HepG2 (cell line): ENCODE results near the gene ALCAM. TPM values are rescaled to one million over a fixed set of nuclear protein-coding genes. Genes with fewer than 3 reads are reported as not detected.

Source experiments
- ATAC-seq: fragments of 200-7000 bp; cut with Tn5 transposase; 3 replicates; pipeline ENCODE4 v1.9.1; 2020; ENCODE audit warnings: mild to moderate bottlenecking, moderate library complexity
- BruUV-seq: library from RNA; stranded (reverse); fragments of 400-500 nt; replicated peaks from 2 replicates; lab custom pipeline; 2021; lab: Mats Ljungman, UMichigan
- CTCF ChIA-PET: fragments of 300-600 bp; formaldehyde crosslinking; extraction: SDS; loops from one replicate; lab custom pipeline; 2021; ENCODE audit warnings: low total read pairs, inconsistent platforms, low intra/inter-chr PET ratio; lab: Yijun Ruan, JAX
- POLR2A ChIA-PET: fragments of 350-600 bp; sonication (Branson Sonifier 250); formaldehyde crosslinking; loops from one replicate; lab custom pipeline; 2020; ENCODE audit warnings: antibody characterized with exemption, inconsistent platforms; lab: Yijun Ruan, JAX
- DNase-seq: peaks from one replicate; pipeline ENCODE4 v3.0.0-alpha.2; 2015; ENCODE audit warnings: low spot score
- FAIRE-seq: peaks from 3 replicates; lab custom pipeline; 2011; peaks lifted over from hg19 to GRCh38; lab: Jason Lieb, UNC
- H2AFZ ChIP-seq: one replicate; pipeline ENCODE4 v1.6.1; 2011; ENCODE audit warnings: low read length, inconsistent platforms
- H3K27ac ChIP-seq: fragments of 300-600 bp; 3 replicates; pipeline ENCODE4 v1.8.0; 2011; ENCODE audit warnings: mixed run types, mild to moderate bottlenecking, mixed read lengths, low read length, inconsistent platforms; ENCODE audit not compliant: insufficient read depth; ENCODE audit errors: extremely low read length
- H3K27me3 ChIP-seq, 2 experiments: fragments of 200-600 bp in 1 of 2; 2 replicates in 1 of 2; 3 replicates in 1 of 2; pipeline versions ENCODE4 v1.6.0 to v1.8.0; 2011; ENCODE audit warnings: low read length in 2 of 2, mild to moderate bottlenecking in 2 of 2, moderate library complexity in 2 of 2, inconsistent platforms in 1 of 2; ENCODE audit not compliant: insufficient read depth in 2 of 2, control insufficient read depth in 1 of 2
- H3K36me3 ChIP-seq, 2 experiments: fragments of 200-600 bp in 1 of 2; replicated peaks in 1 of 2; 2 replicates in 1 of 2; 3 replicates in 1 of 2; pipeline versions ENCODE4 v1.5.1 to v1.8.0; 2011; ENCODE audit warnings: low read length in 2 of 2, inconsistent platforms in 1 of 2; ENCODE audit not compliant: insufficient read depth in 2 of 2, control insufficient read depth in 1 of 2
- H3K4me1 ChIP-seq: 2 replicates; pipeline ENCODE4 v1.5.1; 2012; ENCODE audit warnings: low read length, inconsistent platforms; ENCODE audit not compliant: insufficient read depth
- H3K4me2 ChIP-seq: 2 replicates; pipeline ENCODE4 v1.6.0; 2011; ENCODE audit warnings: low read depth, low read length, inconsistent platforms
- H3K4me3 ChIP-seq, 3 experiments: fragments of 200-600 bp in 1 of 3; sonication (generic), shearing (Covaris generic) in 1 of 3; replicated peaks in 1 of 3; 2 replicates each; pipeline ENCODE4 v1.5.1; 2011 to 2016; ENCODE audit warnings: low read length in 3 of 3, inconsistent platforms in 2 of 3, low read depth in 2 of 3, mild to moderate bottlenecking in 2 of 3, control low read depth in 1 of 3, mixed read lengths in 1 of 3; ENCODE audit not compliant: insufficient read depth in 1 of 3
- H3K79me2 ChIP-seq: one replicate; pipeline ENCODE4 v1.6.1; 2011; ENCODE audit warnings: low read length, inconsistent platforms; ENCODE audit not compliant: insufficient read depth
- H3K9ac ChIP-seq: 2 replicates; pipeline ENCODE4 v1.6.0; 2011; ENCODE audit warnings: mild to moderate bottlenecking, low read depth, low read length, inconsistent platforms; ENCODE audit not compliant: insufficient read depth
- H3K9me3 ChIP-seq: 2 replicates; pipeline ENCODE4 v1.5.1; 2012; ENCODE audit warnings: mild to moderate bottlenecking, low read length
- H4K20me1 ChIP-seq: 2 replicates; pipeline ENCODE4 v1.6.0; 2011; ENCODE audit warnings: inconsistent platforms, mild to moderate bottlenecking, low read length, moderate library complexity; ENCODE audit not compliant: insufficient read depth
- ATF3 ChIP-seq: sonication (generic); formaldehyde crosslinking; IDR thresholded peaks from 2 replicates; pipeline ENCODE4 v1.4.0; 2020; ENCODE audit warnings: missing genetic modification reagents
- DRAP1 ChIP-seq: IDR thresholded peaks from 2 replicates; pipeline ENCODE4 v1.6.1; 2016; ENCODE audit warnings: missing genetic modification reagents, missing compliant biosample characterization
- MAF1 ChIP-seq: sonication (generic); formaldehyde crosslinking; IDR thresholded peaks from 2 replicates; pipeline ENCODE4 v1.5.0; 2020; ENCODE audit warnings: missing genetic modification reagents, borderline replicate concordance
- MAFF ChIP-seq: IDR thresholded peaks from 2 replicates; pipeline ENCODE4 v1.6.1; 2011; ENCODE audit warnings: low read depth, low read length, improper control_type of control experiment
- MEIS2 ChIP-seq: sonication (generic); formaldehyde crosslinking; IDR thresholded peaks from 2 replicates; pipeline ENCODE4 v1.9.0; 2021; ENCODE audit warnings: mild to moderate bottlenecking, missing genetic modification reagents
- MLXIP ChIP-seq: sonication (generic); formaldehyde crosslinking; IDR thresholded peaks from 2 replicates; pipeline ENCODE4 v1.9.0; 2021; ENCODE audit warnings: missing genetic modification reagents, borderline replicate concordance
- MYNN ChIP-seq: sonication (generic); formaldehyde crosslinking; IDR thresholded peaks from 2 replicates; pipeline ENCODE4 v1.4.0; 2020; ENCODE audit warnings: mild to moderate bottlenecking, low read depth, missing genetic modification reagents
- NR3C1 ChIP-seq: sonication (generic); formaldehyde crosslinking; IDR thresholded peaks from 2 replicates; pipeline ENCODE4 v1.4.0; 2020; ENCODE audit warnings: missing genetic modification reagents
- RAD51 ChIP-seq: fragments of 450-650 bp; IDR thresholded peaks from 2 replicates; pipeline ENCODE4 v1.6.1; 2016; ENCODE audit warnings: borderline replicate concordance
- RBM39 ChIP-seq: fragments of 200-400 bp; formaldehyde crosslinking; IDR thresholded peaks from one replicate; pipeline ENCODE4 v1.6.1; 2018; ENCODE audit warnings: antibody characterized with exemption, mild to moderate bottlenecking, low read depth, low read length; ENCODE audit not compliant: poor library complexity, severe bottlenecking
- TRIM22 ChIP-seq: fragments of 450-650 bp; IDR thresholded peaks from 2 replicates; pipeline ENCODE4 v1.6.1; 2017
- ZBTB8A ChIP-seq: sonication (generic); formaldehyde crosslinking; IDR thresholded peaks from 2 replicates; pipeline ENCODE4 v1.4.0; 2020; ENCODE audit warnings: mild to moderate bottlenecking, low read depth, missing genetic modification reagents, borderline replicate concordance
- ZFAT ChIP-seq: sonication (generic); formaldehyde crosslinking; conservative IDR thresholded peaks from 2 replicates; pipeline ENCODE4 v1.8.1; 2023; ENCODE audit warnings: missing genetic modification reagents, inconsistent platforms
- ZNF263 ChIP-seq: sonication (generic); formaldehyde crosslinking; IDR thresholded peaks from 2 replicates; pipeline ENCODE4 v1.4.0; 2020; ENCODE audit warnings: missing genetic modification reagents
- ZNF331 ChIP-seq: sonication (generic); formaldehyde crosslinking; IDR thresholded peaks from 2 replicates; pipeline ENCODE4 v1.4.0; 2020; ENCODE audit warnings: missing genetic modification reagents
- ZNF343 ChIP-seq: sonication (generic); formaldehyde crosslinking; IDR thresholded peaks from 2 replicates; pipeline ENCODE4 v1.4.0; 2020; ENCODE audit warnings: mild to moderate bottlenecking, missing genetic modification reagents
- ZNF547 ChIP-seq: sonication (generic); formaldehyde crosslinking; IDR thresholded peaks from 2 replicates; pipeline ENCODE4 v1.5.1; 2020; ENCODE audit warnings: mild to moderate bottlenecking, missing genetic modification reagents
- ZNF605 ChIP-seq: sonication (generic); formaldehyde crosslinking; IDR thresholded peaks from 2 replicates; pipeline ENCODE4 v1.8.0; 2022; ENCODE audit warnings: mild to moderate bottlenecking, missing genetic modification reagents
- ZNF724P ChIP-seq: sonication (generic); formaldehyde crosslinking; IDR thresholded peaks from 2 replicates; pipeline ENCODE4 v1.8.0; 2022; ENCODE audit warnings: missing genetic modification reagents, borderline replicate concordance
- ZNF83 ChIP-seq: sonication (generic); formaldehyde crosslinking; IDR thresholded peaks from 2 replicates; pipeline ENCODE4 v1.4.0; 2020; ENCODE audit warnings: missing genetic modification reagents, mild to moderate bottlenecking, borderline replicate concordance
- ZSCAN31 ChIP-seq: sonication (generic); formaldehyde crosslinking; IDR thresholded peaks from 2 replicates; pipeline ENCODE4 v1.5.0; 2020; ENCODE audit warnings: low read depth, mild to moderate bottlenecking, missing genetic modification reagents
- in situ Hi-C: cut with HindIII; loops from 2 replicates; pipeline ENCODE4 v1.10.0; 2017; ENCODE audit warnings: low pct_unique_long_range_greater_than_20kb; ENCODE audit not compliant: extremely low pct_ligation_motif_present
- intact Hi-C: fragments of 100-400 bp; cut with micrococcal nuclease; formaldehyde crosslinking; loops from one replicate; pipeline ENCODE4 v1.10.0; 2022; ENCODE audit not compliant: unreplicated experiment
- polyA plus RNA-seq, 8 experiments: library from polyadenylated mRNA; depleted of rRNA in 3 of 8; stranded (reverse) in 7 of 8; unstranded in 1 of 8; fragments of >200 nt; fragmentation: Illumina TruSeq in 4 of 8; extraction: Trizol in 4 of 8; gene quantifications; 2 replicates each; pipeline versions ENCODE4 v1.2.1 to v1.2.3, GENCODE V29; 2011 to 2016; ENCODE audit warnings: low read depth in 4 of 8, missing spikeins in 1 of 8, mixed read lengths in 1 of 8; ENCODE audit not compliant: insufficient read depth in 1 of 8
- total RNA-seq, 5 experiments: library from RNA; depleted of rRNA; stranded (reverse); fragments of >200 nt; fragmentation: Illumina TruSeq; extraction: Trizol; gene quantifications; 2 replicates each; pipeline ENCODE4 v1.2.3, GENCODE V29; 2016; ENCODE audit warnings: low read depth in 1 of 5

ALCAM gene
- total and polyA plus RNA-seq, 2 of the 13 experiments (the other 11 are each of a cell fraction or from before 2014, with no cell fraction given): 26.0 to 33.1 TPM

- no peak for TF ChIP-seq MLXIP (CRISPR knock-in tag)
- TF ChIP-seq ZNF83 (CRISPR knock-in tag): no peak
- no peak for TF ChIP-seq RAD51
- TF ChIP-seq ZBTB8A (CRISPR knock-in tag): no peak
- TF ChIP-seq ZSCAN31 (CRISPR knock-in tag): no peak
- no peak for TF ChIP-seq MAFF
- no peak for TF ChIP-seq MAF1 (CRISPR knock-in tag)
Observed at GRCh38 chr3:105516972-105517371, 150.3 kb downstream of the ALCAM start (continued).

- BruUV-seq: no TSS peak
- no peak overlapping the region for H3K27ac ChIP-seq
- no peak overlapping the region for H3K4me3 ChIP-seq
- H3K9me3 ChIP-seq: no peaks in the 10 kb centered on the region
- no peak overlapping the region for H3K4me2 ChIP-seq
- ATAC-seq (no peak), FAIRE-seq (no peak), DNase-seq (no peak)
- H3K9ac ChIP-seq: no peak overlapping the region
- in situ Hi-C loops (loop anchor here (25.0 kb wide), 2 partner anchors 306 to 906 kb away; no protein-coding TSS in a partner anchor), intact Hi-C loops (loop anchor here (1.0 to 10.0 kb wide), 5 partner anchors 15 to 1523 kb away; no protein-coding TSS in a partner anchor)
- no peaks in the 10 kb centered on the region for H3K79me2 ChIP-seq
- H2AFZ ChIP-seq: no peak overlapping the region
- ChIA-PET POLR2A (interaction anchor here (0.9 to 1.9 kb wide), 2 partner anchors 14 to 152 kb away, joined by 4 to 5 read pairs; no protein-coding TSS in a partner anchor), CTCF (interaction anchor here (1.1 to 2.0 kb wide), 4 partner anchors 149 to 890 kb away, joined by 3 to 12 read pairs (median 6); no protein-coding TSS in a partner anchor)
- no peaks in the 10 kb centered on the region for H3K27me3 ChIP-seq
- H3K4me1 ChIP-seq: no peaks in the 10 kb centered on the region
- H3K36me3 ChIP-seq: no peaks in the 10 kb centered on the region
- H4K20me1 ChIP-seq: no peaks in the 10 kb centered on the region; the same call in 1 of the 2 replicates
- TF ChIP-seq ZNF331 (no peak), DRAP1 (CRISPR knock-in tag) (no peak), MEIS2 (CRISPR knock-in tag) (no peak), ATF3 (no peak), TRIM22 (no peak), ZNF263 (no peak), ZNF605 (no peak), NR3C1 (no peak), ZNF724P (CRISPR knock-in tag) (no peak), ZNF547 (CRISPR knock-in tag) (no peak), MYNN (CRISPR knock-in tag) (no peak), ZNF343 (CRISPR knock-in tag) (no peak), ZFAT (CRISPR knock-in tag) (no peak), RBM39 (no peak)
Observed at GRCh38 chr3:105518203-105518602, 151.5 kb downstream of the ALCAM start.
